Measurements from ENCODE around the gene METTL27.
"Not testable (repeated sequence)": the region's sequence is repeated elsewhere in the genome, so short reads cannot be mapped to it uniquely, and the experiment has no call there.

METTL27 gene

DNA sequence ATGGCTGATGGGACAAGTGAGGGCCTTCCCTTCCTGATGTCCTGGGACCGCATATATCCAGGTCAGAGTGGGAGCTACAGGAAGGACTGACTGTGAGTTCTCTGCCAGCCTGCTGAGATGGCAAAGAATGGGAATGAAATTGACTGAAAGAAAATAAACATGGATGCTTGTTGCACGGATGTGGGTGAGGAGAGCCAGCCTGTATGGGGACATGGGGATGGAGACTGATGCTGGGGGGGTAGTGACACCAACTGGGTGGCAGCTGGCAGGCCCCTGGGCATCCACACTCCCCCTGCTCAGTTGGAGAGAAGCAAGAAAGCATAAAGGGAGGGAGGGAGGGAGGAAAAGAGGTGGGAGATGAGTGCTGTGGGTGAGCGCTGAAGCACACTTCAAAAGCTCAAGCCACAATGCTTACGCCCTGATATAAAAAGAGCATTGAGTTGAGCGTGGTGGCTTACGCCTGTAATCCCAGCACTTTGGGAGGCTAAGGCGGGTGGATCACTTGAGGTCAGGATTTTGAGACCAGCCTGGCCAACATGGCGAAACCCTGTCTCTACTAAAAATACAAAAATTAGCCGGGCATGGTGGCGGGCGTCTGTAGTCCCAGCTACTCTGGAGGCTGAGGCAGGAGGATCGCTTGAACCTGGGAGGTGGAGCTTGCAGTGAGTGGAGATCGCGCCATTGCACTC lies 20.6 kb downstream of the METTL27 start:
- DNase-seq (ENCODE audit: low read depth in 2 of 2), result not testable (repeated sequence)

DNA sequence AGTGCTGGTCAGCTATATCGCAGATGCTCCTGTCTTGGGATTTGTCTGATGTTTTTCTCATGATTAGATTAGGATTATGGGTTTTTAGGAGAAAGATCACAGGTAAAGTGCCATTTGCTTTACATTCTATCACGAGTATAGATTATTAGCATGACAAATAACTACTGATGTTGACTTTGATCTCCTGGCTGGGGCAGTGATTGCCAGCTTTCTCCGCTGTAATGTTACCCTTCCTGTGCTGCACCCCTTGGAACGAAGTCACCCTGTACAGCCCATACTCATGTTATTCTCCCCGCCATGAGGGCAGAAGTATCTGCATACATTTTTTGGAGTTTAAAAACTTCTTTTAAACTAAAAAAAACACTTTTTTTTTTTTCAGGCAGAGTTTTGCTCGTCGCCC lies 22.3 kb downstream of the METTL27 start:
- DNase-seq (ENCODE audit: low read depth in 2 of 2), result no peak

DNA sequence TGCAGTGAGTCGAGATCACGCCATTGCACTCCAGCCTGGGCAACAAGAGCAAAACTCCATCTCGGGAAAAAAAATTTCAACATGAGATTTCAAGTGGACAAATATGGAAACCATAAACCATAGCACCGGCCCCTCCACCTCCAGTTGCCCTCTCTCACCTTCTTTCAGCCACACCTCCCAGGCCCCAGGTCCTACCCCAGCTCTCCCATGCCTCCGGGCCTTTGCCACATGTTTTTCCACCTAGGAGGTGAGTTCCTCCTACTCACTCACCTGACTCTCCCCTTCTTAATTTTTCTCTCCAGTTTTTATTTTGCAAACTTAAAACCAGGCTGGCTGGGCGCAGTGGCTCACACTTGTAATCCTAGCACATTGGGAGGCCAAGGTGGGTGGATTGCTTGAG lies 25.2 kb downstream of the METTL27 start:
- DNase-seq (ENCODE audit: low read depth in 2 of 2), result no peak

DNA sequence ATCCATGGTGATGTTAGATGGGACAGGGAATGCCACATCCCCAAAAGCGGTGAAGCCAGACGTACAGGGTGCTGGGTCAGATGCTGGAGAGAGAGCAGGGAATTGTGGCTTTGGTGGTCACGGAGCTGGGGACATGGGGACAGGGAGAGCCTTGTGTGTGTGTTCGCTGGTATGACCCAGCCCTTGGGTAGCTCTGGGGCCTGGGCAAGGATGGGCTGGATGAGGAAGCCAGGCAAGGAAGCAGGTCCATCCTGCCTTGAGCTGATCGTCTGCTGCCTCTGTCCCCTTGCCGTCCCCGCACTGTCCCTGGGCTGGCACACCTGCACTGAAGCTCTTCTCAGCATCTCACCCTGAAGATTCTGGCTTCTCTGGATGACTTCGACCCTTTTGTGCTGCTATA lies 26.9 kb downstream of the METTL27 start:
- no peak for DNase-seq (ENCODE audit: low read depth in 2 of 2)

GRCh38 chr7:73812996-73813395 lies 29.3 kb downstream of the METTL27 start:
- no peak for DNase-seq (ENCODE audit: low read depth in 2 of 2)

GRCh38 chr7:73811760-73812168 lies 30.6 kb downstream of the METTL27 start:
- DNase-seq (ENCODE audit: low read depth in 2 of 2), result peak in 1 of 2 donors; percentile 35

DNA sequence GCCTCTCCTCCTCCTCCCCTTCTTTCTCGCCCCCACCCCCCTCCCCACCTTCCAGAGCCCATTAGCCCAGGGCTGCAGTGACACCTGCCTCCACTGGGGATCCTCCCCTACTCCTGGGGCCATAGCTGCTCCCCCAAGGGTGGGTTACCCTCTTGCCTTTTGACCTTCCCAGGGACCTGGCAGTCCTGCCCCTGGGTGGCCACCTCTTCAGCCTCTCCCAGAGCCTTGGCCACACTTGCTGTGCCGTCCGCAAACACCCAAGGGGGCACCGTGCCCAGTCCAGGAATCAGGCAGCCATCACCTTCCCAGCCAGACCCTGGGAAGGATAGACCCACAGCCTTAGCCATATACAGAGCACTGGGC lies 31.3 kb downstream of the METTL27 start:
- no peak for DNase-seq (ENCODE audit: low read depth in 2 of 2)

- no peak for DNase-seq (ENCODE audit: low read depth in 2 of 2)
Observed at GRCh38 chr7:73809467-73809951, 32.8 kb downstream of the METTL27 start.

DNA sequence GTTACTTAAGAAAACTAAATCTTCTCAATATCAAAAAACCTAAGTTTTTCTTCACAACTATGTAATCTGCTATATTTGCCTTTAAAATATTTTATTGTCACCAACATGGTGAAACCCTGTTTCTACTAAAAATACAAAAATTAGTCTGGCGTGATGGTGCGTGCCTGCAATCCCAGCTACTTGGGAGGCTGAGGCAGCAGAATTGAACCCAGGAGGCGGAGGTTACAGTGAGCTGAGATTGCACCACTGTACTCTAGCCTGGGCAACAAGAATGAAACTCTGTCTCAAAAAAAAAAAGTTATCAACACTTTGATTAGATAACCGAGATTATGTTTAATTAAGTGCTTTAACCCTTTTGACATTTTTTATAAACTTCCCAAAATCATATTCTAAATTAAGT lies 39.9 kb downstream of the METTL27 start:
- DNase-seq (ENCODE audit: low read depth in 2 of 2), result no peak

- no peak for DNase-seq (ENCODE audit: low read depth in 2 of 2)
Observed at GRCh38 chr7:73801577-73801976, 40.7 kb downstream of the METTL27 start.

DNA sequence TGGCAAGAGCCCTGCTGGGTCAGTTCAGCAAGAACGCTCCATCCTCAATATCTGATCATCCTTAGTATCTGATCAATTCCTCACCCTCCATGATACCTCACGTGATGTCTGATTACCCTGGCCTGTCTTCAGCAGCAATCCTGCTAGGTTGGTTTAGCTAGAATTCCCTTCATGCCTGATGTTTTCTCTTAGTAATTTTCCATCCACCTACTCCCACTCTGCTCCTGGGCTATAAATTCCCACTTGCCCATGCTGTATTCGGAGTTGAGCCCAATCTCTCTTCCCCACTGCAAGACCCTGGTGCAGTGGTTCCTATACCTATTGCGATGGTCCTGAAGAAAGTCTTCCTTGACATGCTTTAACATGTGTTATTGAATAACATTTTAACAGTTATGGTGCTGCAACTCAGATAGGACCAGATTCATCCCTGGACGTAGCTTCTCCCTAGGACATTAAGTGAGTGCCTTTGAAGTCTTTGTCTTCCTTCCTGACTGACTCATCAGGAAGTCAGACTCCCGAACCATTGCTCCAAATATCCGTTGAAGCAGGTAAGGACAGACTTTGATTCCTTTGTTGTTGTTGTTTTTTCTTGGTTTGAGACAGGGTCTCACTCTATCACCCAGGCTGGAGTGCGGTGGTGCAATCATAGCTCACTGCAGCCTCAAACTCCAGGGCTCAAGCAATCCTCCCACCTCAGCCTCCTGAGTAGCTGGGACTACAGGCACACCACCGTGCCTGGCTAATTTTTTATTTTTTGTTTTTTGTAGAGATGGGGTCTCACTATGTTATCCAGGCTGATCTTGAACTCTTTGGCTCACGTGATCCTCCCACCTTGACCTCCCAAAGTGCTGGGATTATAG lies 42.8 kb downstream of the METTL27 start:
- DNase-seq (ENCODE audit: low read depth in 2 of 2), result no peak

GRCh38 chr7:73797176-73797575 lies 45.1 kb downstream of the METTL27 start:
- DNase-seq (ENCODE audit: low read depth in 2 of 2), result not testable (repeated sequence)

DNA sequence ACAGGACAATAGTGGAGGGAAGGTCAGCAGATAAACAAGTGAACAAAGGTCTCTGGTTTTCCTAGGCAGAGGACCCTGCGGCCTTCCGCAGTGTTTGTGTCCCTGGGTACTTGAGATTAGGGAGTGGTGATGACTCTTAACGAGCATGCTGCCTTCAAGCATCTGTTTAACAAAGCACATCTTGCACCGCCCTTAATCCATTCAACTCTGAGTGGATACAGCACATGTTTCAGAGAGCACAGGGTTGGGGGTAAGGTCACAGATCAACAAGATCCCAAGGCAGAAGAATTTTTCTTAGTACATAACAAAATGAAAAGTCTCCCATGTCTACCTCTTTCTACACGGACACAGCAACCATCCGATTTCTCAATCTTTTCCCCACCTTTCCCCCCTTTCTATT lies 45.7 kb downstream of the METTL27 start:
- DNase-seq (ENCODE audit: low read depth in 2 of 2), result not testable (repeated sequence)

DNA sequence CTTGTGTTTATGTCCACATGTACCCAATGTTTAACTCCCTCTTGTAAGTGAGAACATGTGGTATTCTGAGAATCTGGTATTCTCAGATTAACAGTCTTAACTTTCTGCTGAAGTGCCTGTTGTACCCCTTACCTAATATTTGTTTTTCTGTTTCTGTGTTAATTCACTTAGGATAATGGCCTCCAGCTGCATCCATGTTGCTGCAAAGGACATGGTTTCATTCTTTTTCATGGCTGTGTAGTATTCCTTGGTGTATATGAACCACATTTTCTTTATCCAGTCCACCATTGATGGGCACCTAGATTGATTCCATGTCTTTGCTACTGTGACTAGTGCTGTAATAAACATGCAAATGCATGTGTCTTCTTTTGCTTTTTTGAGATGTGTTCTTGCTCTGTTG lies 47.1 kb downstream of the METTL27 start:
- not testable (repeated sequence) for DNase-seq (ENCODE audit: low read depth in 2 of 2)

DNA sequence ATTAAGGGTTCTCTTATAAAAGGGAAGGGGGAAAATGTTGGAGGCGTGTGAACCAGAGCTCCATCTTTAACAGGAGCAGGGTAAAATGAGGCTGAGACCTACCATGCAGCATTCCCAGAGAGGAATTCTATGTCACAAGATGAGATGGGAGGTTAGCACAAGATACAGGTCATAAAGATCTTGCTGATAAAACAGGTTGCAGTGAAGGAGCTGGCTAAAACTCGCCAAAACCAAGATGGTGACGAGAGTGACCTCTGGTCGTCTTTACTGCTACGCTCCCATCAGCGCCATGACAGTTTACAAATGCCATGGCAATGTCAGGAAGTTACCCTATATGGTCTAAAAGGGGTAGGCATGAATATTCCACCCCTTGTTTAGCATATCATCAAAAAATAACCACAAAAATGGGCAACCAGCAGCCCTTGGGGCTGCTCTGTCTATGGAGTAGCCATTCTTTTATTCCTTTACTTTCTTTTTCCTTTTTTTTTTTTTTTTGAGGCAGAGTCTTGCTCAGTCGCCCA lies 51.1 kb downstream of the METTL27 start:
- not testable (repeated sequence) for DNase-seq (ENCODE audit: low read depth in 2 of 2)

DNA sequence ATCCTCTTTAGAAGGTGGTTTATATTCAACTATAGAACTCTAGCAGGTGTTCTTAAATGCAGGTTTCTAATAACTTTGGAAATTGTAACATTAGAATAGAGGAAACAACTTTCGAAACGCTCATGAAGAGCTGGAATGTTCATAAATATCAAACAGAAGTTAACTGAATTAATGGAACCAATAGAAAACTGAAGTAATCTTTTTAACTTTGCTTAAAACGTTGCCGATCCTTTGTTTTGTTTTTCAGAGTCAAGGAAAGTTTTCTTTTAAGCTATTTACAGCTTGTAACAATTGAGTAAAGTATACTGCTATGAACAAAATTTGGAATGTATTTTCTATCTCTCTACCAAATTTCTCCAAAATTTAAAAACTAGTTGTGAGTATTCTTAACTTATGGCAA lies 53.3 kb downstream of the METTL27 start:
- no peak for DNase-seq (ENCODE audit: low read depth in 2 of 2)

GRCh38 chr7:73787786-73788048 lies 54.6 kb downstream of the METTL27 start:
- DNase-seq (ENCODE audit: low read depth in 2 of 2), result not testable (repeated sequence)

DNA sequence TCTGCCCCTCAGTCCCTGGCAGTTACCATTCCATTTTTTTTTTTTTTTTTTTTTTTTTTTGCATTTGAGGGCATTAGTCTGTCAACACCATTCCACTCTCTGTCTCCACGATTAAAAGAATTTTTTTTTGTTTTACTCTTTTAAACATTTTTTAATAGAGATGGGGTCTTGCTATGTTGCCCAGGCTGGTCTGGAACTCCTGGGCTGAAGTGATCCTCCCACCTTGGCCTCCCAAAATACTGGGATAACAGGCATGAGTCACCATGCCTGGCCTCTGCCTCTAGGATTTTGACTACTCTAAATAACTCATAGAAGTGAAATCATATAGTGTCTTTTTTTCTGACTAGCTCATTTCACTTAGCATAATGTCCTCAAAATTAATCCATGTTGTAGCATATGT lies 55.7 kb downstream of the METTL27 start:
- no peak for DNase-seq (ENCODE audit: low read depth in 2 of 2)
